OCI-M2 (cell line): Measurements from ENCODE around the gene CD6.

Experiments used
- DNase-seq: peaks from one replicate; lab custom pipeline; 2025; ENCODE audit not compliant: unreplicated experiment; lab: John Stamatoyannopoulos, UW

CD6 gene, protein sequence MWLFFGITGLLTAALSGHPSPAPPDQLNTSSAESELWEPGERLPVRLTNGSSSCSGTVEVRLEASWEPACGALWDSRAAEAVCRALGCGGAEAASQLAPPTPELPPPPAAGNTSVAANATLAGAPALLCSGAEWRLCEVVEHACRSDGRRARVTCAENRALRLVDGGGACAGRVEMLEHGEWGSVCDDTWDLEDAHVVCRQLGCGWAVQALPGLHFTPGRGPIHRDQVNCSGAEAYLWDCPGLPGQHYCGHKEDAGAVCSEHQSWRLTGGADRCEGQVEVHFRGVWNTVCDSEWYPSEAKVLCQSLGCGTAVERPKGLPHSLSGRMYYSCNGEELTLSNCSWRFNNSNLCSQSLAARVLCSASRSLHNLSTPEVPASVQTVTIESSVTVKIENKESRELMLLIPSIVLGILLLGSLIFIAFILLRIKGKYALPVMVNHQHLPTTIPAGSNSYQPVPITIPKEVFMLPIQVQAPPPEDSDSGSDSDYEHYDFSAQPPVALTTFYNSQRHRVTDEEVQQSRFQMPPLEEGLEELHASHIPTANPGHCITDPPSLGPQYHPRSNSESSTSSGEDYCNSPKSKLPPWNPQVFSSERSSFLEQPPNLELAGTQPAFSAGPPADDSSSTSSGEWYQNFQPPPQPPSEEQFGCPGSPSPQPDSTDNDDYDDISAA

DNA sequence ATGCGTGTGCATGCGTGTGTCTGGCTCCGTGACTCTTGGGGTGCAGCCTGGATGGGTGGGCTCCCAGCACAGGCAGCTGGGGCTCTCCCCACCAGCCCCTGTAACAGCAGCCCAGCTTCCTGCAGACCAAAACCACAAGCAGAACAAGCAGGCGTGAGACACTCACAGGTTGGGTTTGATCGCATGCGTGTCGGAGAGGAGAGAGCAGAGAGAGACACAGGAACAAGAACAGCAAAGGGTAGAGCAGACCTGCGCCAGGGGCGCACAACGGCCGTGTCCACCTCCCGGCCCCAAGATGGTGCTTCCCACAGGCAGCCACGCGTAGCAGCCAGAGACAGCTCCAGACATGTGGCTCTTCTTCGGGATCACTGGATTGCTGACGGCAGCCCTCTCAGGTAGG, at the start of gene CD6:
Gene CD6 (plus strand): TSS at position 161 of the 400 bp plus-strand sequence. CDS start 186 bp downstream, at position 347.
- DNase-seq, result no peak

DNA sequence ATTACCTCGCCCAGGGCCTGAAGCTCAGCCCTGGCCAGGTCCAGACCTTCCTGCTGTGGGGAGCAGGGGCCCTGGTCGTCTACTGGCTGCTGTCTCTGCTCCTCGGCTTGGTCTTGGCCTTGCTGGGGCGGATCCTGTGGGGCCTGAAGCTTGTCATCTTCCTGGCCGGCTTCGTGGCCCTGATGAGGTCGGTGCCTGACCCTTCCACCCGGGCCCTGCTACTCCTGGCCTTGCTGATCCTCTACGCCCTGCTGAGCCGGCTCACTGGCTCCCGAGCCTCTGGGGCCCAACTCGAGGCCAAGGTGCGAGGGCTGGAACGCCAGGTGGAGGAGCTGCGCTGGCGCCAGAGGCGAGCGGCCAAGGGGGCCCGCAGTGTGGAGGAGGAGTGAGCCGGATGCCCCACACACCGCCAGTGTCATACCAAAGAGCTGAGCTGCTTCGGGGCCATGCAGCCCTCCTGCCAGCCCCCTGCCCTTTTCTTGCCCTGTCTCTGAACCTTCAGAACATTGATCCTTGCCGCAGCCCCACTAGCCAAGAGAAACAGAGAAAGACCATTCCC, 49.6 kb upstream of the CD6 start:
- no peak for DNase-seq

DNA sequence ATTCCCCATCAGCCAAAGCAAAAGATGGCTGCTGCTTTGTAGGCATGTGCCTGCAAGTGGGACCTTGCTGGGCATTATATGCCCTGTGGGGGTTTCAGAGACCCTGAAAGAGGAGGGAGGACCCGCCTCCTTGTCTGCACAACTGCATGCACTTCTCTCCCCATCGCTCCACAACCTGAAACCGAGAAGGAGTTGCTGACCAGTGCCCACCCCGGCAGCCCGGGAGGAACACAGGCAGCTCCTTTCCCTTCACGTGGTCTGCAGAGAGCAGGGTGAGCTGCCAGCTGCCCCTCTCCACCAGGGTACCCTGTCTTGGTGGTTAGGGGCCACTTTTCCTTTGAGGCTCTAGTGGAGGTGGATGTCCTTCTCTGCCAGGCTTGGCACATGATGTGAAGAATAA, 48.6 kb upstream of the CD6 start:
- DNase-seq, result no peak

DNA sequence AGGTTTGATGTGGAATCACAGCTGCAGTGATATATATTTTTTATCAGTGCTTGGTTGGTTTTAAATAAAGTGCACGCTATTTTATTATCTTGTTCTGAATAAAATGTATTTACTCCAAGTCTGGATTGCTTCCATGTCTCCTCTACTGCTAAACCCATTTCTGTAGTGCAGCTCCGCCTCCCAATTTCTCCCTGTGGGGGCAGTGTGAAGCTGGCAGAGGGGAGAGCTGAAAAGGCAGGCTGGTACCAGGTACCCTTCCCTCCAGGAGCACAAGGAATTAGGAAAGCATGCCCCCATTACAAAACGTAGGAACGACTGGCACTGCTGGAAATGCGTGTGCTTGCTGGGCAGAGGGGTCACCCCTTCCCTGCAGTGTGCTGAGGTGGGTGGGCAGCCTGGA, 48.2 kb upstream of the CD6 start:
- no peak for DNase-seq

DNA sequence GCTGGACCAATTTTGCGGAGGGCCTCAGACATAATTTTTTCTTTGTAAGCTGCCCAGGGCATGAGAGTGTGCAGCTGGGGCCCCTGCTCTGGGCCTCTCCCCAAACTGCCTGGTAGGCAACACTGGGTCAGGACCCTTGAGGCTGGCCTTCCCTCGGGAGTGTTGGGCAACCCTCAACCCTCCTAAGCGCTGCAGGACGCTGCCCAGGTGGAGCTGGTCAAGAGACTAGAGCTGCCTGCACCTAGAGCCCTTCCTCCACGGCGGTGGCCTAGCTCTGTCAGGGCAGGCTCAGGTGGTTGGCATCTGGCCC, 47.7 kb upstream of the CD6 start:
- DNase-seq, result no peak

DNA sequence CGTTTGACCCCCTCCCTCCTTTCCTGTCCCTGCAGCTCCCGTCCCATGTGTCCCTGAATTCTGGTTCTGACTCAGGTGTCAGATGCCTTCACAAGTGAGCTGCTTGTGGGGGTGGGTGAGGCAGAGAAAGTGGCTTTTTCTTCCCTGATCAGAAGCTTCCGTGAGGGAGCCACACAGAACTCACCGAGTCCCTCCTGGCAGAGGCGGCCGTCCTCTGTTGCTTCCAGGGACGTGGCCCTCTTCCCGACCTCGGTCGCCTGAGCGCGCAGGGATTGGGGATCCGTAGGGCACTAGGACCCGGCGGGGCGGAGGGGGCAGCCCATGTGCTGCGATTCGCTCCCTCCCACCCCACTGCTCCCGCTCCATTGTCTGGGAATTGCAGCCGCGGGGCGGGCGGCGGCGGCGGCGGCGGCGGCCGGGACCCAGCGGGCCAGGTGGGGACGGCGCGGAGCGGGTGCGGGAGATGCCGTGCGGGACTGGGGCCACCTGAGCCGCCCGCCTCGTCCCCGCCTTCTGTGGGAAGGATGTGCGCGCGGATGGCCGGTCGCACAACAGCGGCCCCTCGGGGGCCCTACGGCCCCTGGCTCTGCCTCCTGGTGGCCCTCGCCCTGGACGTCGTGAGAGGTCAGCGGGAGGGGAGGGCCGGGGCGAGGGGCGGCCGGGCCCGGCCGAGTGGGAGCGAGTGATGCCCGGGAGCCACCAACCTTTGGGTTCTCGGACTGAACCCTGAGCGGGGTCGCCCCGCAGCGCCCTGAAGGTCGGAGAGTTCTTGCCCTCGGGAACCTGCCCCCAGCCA, 47.2 kb upstream of the CD6 start, which contains the start of gene TMEM132A:
Gene TMEM132A (plus strand): TSS at position 351 of the 796 bp plus-strand sequence. CDS start 174 bp downstream, at position 525.
- no peak for DNase-seq

DNA sequence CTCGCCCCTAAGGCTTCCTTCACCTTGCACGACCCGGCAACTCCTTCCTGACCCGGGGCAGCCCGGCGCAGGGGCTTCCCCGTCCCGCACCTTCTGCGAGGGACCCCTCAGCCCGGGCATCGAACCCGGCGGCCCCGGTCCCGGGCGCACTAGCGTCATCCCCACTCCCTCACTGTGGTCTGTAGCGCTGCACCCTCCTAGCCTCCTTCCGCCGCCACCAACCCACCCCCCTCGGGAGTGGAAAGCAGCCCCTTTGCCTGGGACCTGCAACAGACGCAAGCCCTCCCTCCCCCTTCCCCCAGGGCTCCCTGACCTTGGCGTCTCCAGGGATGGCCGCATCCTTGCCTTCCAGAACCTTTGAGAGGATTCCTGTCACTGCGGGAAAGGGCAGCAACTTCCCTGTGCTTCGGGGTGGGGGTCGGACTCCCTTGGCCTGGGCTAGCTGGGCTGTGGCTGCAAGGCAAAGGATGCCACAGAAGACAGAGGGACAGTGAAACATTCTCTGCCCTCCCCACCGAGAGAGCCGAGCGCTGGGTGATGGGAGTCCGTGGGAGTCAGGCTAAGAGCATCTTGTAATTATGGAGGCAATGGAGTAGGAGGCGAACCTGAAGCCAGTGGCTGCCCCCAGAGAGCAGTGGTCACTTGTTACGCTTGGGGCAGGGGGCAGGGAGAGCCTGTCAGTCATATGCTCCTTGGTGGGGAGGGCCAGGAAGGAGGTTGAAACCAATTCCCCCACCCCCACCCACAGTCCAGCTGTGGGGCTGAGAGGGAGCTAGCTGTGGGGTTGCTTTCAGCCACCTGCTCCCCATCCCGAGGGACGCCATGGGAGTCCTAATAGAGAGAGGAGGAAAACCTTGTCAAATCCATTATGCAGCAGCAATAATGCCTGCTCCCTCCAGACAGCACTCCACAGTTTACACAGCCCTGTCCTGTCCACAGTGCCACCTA, 46.3 kb upstream of the CD6 start:
- no peak for DNase-seq

DNA sequence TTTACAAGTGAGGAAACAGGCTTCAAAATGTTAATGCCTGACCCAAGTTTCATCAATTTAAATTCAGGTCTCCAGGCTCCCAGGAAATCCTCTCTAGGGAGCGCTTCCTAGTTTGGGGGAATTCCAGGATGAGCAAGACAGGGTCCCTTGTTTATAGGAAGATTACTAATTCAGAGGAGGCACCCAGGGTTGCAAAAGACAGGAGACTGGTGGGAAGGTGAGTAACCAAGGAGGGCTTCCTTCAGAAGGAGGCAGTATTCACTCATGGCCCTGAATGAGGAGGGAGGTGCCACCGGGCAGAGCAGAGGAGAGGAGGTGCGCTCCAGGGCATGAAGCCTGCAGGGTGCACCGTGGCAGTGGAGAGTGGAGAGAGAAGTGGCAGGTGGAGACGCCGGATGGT, 45.6 kb upstream of the CD6 start:
- no peak for DNase-seq

DNA sequence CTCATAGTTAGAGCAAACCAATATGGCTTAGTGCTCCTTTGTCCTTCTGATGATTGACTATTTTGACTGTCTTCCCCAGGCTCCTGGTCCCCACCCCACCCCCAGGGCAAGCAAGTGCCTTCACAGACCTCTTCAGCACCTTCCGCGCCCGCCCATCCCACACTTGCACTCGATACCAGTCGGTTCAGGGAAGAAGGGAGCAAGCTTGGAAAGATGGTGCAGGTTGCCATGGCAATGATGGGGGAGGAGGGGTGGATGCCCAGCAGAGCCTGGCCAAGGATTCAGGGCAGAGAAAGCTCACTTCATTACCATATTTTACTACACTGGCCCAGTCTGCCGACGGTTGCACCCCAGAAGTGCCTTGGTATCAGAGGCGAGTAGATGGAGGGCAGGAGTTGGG, 45.0 kb upstream of the CD6 start:
- no peak for DNase-seq

DNA sequence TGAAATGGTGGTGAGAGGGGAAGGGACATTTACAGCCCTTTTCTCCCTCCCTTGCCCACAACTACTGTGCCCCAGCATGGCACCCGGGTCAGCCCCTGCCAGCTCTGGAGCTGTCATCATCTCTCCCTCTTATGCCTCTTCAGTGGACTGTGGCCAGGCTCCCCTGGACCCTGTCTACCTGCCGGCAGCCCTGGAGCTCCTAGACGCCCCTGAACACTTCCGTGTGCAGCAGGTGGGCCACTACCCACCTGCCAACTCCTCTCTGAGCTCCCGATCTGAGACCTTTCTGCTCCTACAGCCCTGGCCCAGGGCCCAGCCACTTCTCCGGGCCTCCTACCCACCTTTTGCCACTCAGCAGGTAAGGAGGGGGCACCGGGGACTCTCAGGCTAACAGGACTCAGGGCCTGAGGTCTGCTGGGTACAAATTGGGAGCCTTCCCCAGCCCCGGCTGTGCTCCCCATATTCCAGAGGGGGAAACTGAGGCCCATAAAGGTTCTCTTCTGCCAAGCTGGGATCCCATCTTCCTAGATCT, 44.4 kb upstream of the CD6 start:
- no peak for DNase-seq

DNA sequence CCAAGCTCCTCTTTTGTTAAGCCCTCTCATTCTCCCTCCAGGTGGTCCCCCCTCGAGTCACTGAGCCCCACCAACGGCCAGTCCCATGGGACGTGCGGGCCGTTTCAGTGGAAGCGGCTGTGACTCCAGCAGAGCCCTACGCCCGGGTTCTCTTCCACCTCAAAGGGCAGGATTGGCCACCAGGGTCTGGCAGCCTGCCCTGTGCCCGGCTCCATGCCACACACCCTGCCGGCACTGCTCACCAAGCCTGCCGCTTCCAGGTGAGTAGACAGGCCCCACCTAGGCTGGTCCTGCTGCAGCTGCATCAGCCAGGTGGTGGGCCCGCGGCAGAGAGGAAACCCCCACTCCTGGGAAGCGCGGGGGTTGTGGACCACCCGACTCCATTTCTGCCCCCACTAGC, 43.9 kb upstream of the CD6 start:
- DNase-seq, result no peak

DNA sequence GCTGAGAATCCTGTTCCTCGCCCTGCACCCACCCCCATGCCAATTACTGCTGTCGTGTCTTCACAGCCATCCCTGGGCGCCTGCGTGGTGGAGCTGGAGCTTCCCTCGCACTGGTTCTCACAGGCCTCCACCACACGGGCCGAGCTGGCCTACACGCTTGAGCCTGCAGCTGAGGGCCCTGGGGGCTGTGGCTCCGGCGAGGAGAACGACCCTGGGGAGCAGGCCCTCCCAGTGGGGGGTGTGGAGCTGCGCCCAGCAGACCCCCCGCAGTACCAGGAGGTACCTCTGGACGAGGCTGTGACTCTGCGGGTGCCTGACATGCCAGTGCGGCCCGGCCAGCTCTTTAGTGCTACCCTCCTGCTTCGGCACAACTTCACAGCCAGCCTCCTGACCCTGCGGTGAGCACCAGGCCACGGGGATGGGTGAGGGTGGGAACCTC, 42.9 kb upstream of the CD6 start:
- no peak for DNase-seq

DNA sequence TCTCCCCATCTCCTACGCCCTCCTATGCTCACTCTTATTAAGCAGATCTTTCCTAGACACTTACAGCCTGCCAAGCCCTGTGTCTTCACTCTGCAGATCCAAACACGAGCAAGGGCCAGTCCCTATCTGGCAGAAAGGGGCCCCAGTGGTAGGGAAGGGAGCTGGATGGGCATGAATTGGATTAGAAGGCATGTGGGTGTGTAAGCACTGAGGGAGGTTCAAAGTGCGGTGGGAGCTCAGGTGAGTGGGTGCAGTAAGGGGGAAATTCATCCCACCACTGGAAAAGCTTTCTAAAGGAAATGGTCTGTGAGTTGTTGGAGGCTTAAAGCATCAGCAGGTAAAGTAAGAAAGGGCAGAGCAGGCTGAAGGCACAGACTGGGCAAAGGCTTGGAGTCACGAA, 41.7 kb upstream of the CD6 start:
- DNase-seq, result no peak

DNA sequence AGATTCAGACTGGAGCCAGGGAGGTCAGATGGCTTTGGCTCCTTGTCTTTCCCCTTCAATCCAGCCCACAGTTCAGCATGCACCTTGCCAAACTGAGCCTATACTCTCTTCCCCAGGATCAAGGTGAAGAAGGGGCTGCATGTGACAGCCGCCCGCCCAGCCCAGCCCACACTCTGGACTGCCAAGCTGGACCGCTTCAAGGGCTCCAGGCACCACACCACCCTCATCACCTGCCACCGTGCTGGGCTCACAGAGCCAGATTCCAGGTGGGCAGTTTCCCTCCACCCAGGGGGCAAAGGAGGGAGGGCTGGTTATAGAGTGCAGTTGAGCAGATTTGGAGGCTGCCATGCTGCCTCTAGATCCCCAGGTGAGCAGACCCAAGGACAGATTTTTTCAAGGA, 41.1 kb upstream of the CD6 start:
- no peak for DNase-seq

DNA sequence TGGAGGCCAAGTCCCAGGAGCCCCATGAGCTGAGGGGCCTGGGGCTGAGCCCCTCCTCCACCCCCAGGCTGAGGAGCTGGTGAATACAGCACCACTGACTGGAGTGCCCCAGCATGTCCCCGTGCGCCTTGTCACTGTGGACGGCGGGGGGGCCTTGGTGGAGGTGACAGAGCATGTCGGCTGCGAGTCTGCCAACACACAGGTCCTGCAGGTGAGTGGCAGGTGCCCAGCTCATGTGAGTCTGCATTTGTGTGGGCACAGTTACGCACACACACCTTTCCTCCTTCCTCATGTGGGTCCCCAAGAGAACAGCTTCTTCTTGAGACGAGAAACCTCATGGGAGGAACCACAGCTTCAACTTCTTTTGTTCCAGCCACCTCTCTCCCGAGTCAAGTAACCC, 39.6 kb upstream of the CD6 start:
- DNase-seq, result no peak

DNA sequence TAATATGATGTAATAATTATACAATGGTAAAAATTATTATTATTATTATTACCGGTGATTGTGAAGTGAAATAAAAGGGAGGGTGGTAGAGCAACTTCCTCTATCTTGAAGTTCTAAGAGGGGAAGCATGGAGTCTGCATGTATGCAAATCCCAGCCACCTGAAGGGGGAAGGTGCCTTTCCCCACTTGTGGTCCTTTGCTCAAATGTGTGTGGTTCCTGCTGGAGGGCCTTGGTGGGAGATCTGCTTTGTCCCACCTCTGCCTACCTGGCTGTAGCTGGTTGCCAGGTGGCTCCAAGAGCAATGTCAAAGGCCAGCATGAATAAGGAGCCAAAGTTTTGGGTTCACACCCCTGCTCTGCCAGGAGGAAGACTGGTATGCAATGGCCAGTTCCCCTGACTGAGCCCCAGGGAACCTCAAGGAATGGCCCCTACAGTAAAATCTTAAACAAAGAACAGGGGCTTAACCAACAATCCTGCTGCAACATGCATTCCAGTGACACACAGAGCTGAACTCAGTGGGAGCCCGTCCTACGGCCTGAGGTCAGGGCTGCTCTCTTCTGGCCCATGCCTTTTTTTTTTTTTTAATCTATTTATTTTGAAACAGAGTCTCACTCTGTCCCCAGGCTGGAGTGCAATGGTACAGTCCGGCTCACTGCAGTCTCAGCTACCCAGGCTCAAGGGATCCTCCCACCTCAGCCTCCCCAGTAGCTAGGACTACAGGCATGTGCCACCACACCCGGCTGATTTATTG, 38.7 kb upstream of the CD6 start:
- no peak for DNase-seq

DNA sequence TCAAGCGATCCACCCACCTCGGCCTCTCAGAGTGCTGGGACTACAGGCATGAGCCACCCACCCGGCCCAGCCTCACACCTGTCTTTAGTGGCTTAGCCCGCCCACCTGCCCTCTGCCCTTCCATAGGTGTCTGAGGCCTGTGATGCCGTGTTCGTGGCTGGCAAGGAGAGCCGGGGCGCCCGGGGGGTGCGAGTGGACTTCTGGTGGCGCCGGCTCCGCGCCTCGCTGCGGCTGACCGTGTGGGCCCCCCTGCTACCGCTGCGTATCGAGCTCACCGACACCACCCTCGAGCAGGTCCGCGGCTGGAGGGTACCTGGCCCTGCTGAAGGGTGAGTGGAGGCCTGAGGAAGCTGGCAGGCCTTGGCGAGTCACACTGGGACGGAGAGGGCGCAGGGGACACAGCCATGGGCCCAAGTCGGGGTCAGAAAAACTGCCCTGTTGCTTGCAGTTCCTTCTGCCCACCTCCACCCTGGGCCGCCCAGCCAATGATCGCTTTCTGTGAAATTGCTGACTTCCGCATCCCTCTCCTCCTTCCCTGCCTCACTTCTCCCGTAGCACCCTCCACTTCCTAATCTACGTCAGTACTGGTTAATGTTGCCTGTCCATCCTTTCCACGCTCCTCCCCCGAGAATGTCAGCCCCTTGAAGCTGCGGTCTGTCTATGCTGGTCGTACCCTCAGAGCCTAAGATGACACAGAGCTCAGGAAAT, 37.9 kb upstream of the CD6 start:
- no peak for DNase-seq

DNA sequence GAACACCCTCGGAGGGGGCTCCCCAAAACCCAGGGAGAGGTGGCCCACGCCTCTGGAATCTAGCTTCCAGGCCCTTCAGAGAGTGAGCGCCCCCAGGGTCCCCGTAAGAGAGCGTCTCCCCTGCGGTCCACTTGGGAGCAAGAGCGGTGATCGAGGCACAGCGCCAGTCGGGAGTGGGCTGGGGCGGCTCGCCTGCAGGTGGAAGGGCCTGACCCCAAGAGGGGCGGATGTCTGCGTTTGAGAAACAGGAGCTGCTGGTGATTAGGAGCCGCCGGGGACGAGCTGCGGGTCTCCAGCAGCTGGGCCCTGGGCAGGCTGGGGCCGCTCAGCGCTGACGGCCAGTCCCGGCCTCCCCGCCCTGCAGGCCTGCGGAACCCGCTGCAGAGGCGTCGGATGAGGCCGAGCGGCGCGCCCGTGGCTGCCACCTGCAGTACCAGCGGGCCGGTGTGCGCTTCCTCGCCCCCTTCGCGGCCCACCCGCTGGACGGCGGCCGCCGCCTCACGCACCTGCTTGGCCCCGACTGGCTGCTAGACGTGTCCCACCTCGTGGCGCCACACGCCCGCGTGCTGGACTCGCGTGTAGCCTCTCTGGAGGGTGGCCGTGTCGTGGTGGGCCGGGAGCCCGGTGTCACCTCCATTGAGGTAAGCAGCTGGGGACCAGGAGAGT, 37.2 kb upstream of the CD6 start:
- no peak for DNase-seq
